H9 (cell line): ENCODE data around the gene CACNA1D. TPM values are rescaled to one million over a fixed set of nuclear protein-coding genes. Genes with fewer than 3 reads are reported as not detected.

ENCODE experiments used
- DNase-seq: peaks from one replicate; pipeline ENCODE4 v3.0.0-alpha.2; 2017
- H2AFZ ChIP-seq: one replicate; pipeline ENCODE4 v1.6.1; 2013; ENCODE audit warnings: mild to moderate bottlenecking, low read length, control low read depth, moderate library complexity
- H2AK5ac ChIP-seq: 2 replicates; pipeline ENCODE4 v1.6.1; 2013; ENCODE audit warnings: low read length, control low read depth, mixed read lengths; ENCODE audit not compliant: insufficient read length
- H2BK120ac ChIP-seq: one replicate; pipeline ENCODE4 v1.6.1; 2013; ENCODE audit warnings: low read depth, mild to moderate bottlenecking, low read length, control low read depth, inconsistent platforms; ENCODE audit not compliant: poor library complexity, severe bottlenecking
- H2BK12ac ChIP-seq: 2 replicates; pipeline ENCODE4 v1.6.1; 2013; ENCODE audit warnings: low read length, control low read depth, mixed read lengths, low read depth; ENCODE audit not compliant: insufficient read length
- H2BK15ac ChIP-seq: 2 replicates; pipeline ENCODE4 v1.6.1; 2013; ENCODE audit warnings: low read depth, low read length, control low read depth
- H2BK20ac ChIP-seq: one replicate; pipeline ENCODE4 v1.6.1; 2013; ENCODE audit warnings: low read depth, mild to moderate bottlenecking, low read length, control low read depth, inconsistent platforms; ENCODE audit not compliant: poor library complexity, severe bottlenecking
- H2BK5ac ChIP-seq: 2 replicates; pipeline ENCODE4 v1.6.1; 2013; ENCODE audit warnings: low read length, control low read depth, mixed read lengths; ENCODE audit not compliant: insufficient read length
- H3K14ac ChIP-seq: 2 replicates; pipeline ENCODE4 v1.6.1; 2013; ENCODE audit warnings: low read length, control low read depth; ENCODE audit not compliant: insufficient read depth
- H3K18ac ChIP-seq: 2 replicates; pipeline ENCODE4 v1.6.1; 2013; ENCODE audit warnings: low read depth, mild to moderate bottlenecking, mixed read lengths, low read length, control low read depth; ENCODE audit not compliant: insufficient read length
- H3K23ac ChIP-seq: 2 replicates; pipeline ENCODE4 v1.6.1; 2013; ENCODE audit warnings: low read length, control low read depth, mixed read lengths, low read depth; ENCODE audit not compliant: insufficient read length
- H3K23me2 ChIP-seq: 2 replicates; pipeline ENCODE4 v1.6.1; 2013; ENCODE audit warnings: low read depth, mild to moderate bottlenecking, mixed read lengths, low read length, control low read depth; ENCODE audit not compliant: insufficient read length, poor library complexity, severe bottlenecking
- H3K27ac ChIP-seq: 2 replicates; pipeline ENCODE4 v1.5.1; 2013; ENCODE audit warnings: low read length, control low read depth, mixed read lengths, low read depth; ENCODE audit not compliant: insufficient read length
- H3K27me3 ChIP-seq: 2 replicates; pipeline ENCODE4 v1.6.1; 2013; ENCODE audit warnings: low read length, control low read depth, inconsistent platforms; ENCODE audit not compliant: insufficient read depth
- H3K4ac ChIP-seq: 2 replicates; pipeline ENCODE4 v1.6.1; 2013; ENCODE audit warnings: low read depth, mild to moderate bottlenecking, control low read depth, inconsistent platforms, low read length, moderate library complexity
- H3K4me1 ChIP-seq: 2 replicates; pipeline ENCODE4 v1.6.1; 2013; ENCODE audit warnings: low read length, control low read depth, inconsistent platforms; ENCODE audit not compliant: insufficient read depth
- H3K4me2 ChIP-seq: 2 replicates; pipeline ENCODE4 v1.6.1; 2013; ENCODE audit warnings: low read length, control low read depth, mixed read lengths; ENCODE audit not compliant: insufficient read length, insufficient read depth
- H3K56ac ChIP-seq: 2 replicates; pipeline ENCODE4 v1.6.1; 2013; ENCODE audit warnings: low read depth, mild to moderate bottlenecking, mixed read lengths, low read length, control low read depth; ENCODE audit not compliant: insufficient read length
- H3K79me1 ChIP-seq: 2 replicates; pipeline ENCODE4 v1.6.1; 2013; ENCODE audit warnings: low read depth, mild to moderate bottlenecking, moderate library complexity, low read length, control low read depth, inconsistent platforms; ENCODE audit not compliant: insufficient read depth, poor library complexity, severe bottlenecking
- H3K79me2 ChIP-seq: 2 replicates; pipeline ENCODE4 v1.6.1; 2013; ENCODE audit warnings: low read length, control low read depth, inconsistent platforms; ENCODE audit not compliant: insufficient read depth
- H3K9ac ChIP-seq: 2 replicates; pipeline ENCODE4 v1.6.1; 2013; ENCODE audit warnings: low read length, control low read depth, mixed read lengths; ENCODE audit not compliant: insufficient read length; ENCODE audit errors: extremely low read depth
- H3K9me3 ChIP-seq: one replicate; pipeline ENCODE4 v1.6.1; 2013; ENCODE audit warnings: low read depth, low read length, inconsistent platforms; ENCODE audit not compliant: control insufficient read depth
- H3T11ph ChIP-seq: one replicate; pipeline ENCODE4 v1.6.1; 2013; ENCODE audit warnings: mild to moderate bottlenecking, low read length, control low read depth, inconsistent platforms
- H4K20me1 ChIP-seq: one replicate; pipeline ENCODE4 v1.6.1; 2013; ENCODE audit not compliant: control insufficient read depth, insufficient read length, insufficient read depth
- H4K5ac ChIP-seq: 2 replicates; pipeline ENCODE4 v1.6.1; 2013; ENCODE audit warnings: low read depth, mild to moderate bottlenecking, mixed read lengths, low read length, control low read depth; ENCODE audit not compliant: insufficient read length
- H4K8ac ChIP-seq: replicated peaks from 2 replicates; pipeline ENCODE4 v1.6.1; 2013; ENCODE audit warnings: low read length, control low read depth, mixed read lengths, low read depth; ENCODE audit not compliant: insufficient read length
- H4K91ac ChIP-seq: 2 replicates; pipeline ENCODE4 v1.6.1; 2013; ENCODE audit warnings: low read depth, mild to moderate bottlenecking, moderate library complexity, mixed read lengths, low read length, control low read depth; ENCODE audit not compliant: insufficient read length
- H3K27ac Mint-ChIP-seq, 3 experiments: 2 replicates in 2 of 3; 3 replicates in 1 of 3; pipeline ENCODE4 v1.8.0; 2020 to 2021; ENCODE audit warnings: mixed read lengths in 3 of 3, mild to moderate bottlenecking in 1 of 3, moderate library complexity in 1 of 3
- H3K27me3 Mint-ChIP-seq: 2 replicates; pipeline ENCODE4 v1.8.0; 2021; ENCODE audit warnings: low read depth, mild to moderate bottlenecking, moderate library complexity, mixed read lengths
- H3K36me3 Mint-ChIP-seq, 3 experiments: 2 replicates in 2 of 3; 3 replicates in 1 of 3; pipeline ENCODE4 v1.8.0; 2020 to 2021; ENCODE audit warnings: low read depth in 3 of 3, mixed read lengths in 3 of 3; ENCODE audit not compliant: insufficient read depth in 1 of 3
- H3K4me1 Mint-ChIP-seq, 2 experiments: 2 replicates each; pipeline ENCODE4 v1.8.0; 2020; ENCODE audit warnings: mixed read lengths in 2 of 2
- H3K4me3 Mint-ChIP-seq, 2 experiments: 2 replicates in 1 of 2; 3 replicates in 1 of 2; pipeline ENCODE4 v1.8.0; 2020 to 2021; ENCODE audit warnings: mild to moderate bottlenecking in 2 of 2, mixed read lengths in 2 of 2, moderate library complexity in 1 of 2
- H3K9me3 Mint-ChIP-seq, 2 experiments: 2 replicates in 1 of 2; 3 replicates in 1 of 2; pipeline ENCODE4 v1.8.0; 2020; ENCODE audit warnings: mild to moderate bottlenecking in 2 of 2, mixed read lengths in 2 of 2, moderate library complexity in 1 of 2
- WGBS: extraction: QIAGEN DNeasy Blood & Tissue Kit; methylation state at CpG from one replicate; pipeline ENCODE4 v1.1.7; 2013; ENCODE audit warnings: missing lambda C conversion rate, low lambda C conversion rate, mixed read lengths; ENCODE audit not compliant: insufficient read length; ENCODE audit errors: extremely low coverage; 5-methylcytosine and 5-hydroxymethylcytosine counted together
- total RNA-seq: library from RNA; stranded (reverse); gene quantifications from 2 replicates; pipeline ENCODE4 v1.2.1, GENCODE V29; 2021
- TF ChIP-seq, protein P1 (sequence below): fragments of 200-600 bp; sonication (generic); conservative IDR thresholded peaks from 3 replicates; pipeline ENCODE4 v1.8.0; 2021; ENCODE audit warnings: antibody characterized with exemption, mild to moderate bottlenecking

The CACNA1D gene
- total RNA-seq, 1 experiment from 2014 or later: 3.5 TPM

DNA sequence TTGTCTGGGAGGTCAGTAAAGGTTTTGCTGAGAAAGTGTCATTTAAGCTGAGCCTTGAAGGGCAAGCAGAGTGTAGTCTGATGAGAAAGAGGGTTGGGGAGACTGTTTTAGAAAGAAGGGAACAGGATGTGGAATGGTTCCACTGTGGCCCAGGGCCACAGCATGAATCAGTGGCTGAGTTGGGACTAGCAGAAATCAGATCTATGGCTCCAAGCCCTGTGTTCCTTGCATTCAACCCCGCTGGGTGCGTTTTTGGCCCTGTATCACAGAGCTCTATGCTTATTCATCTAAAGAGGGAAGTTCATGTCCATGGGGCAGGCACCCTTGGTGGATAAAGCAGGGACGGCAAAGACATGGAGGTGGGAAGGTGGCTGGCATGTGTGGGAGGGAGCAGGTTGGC, 151.3 kb downstream of the CACNA1D start:
- Histone ChIP-seq H4K91ac (no peak overlapping the region), H3K23ac (no peak overlapping the region), H2BK5ac (no peak overlapping the region), H3K27ac (no peak overlapping the region), H3T11ph (no peak overlapping the region), H3K4ac (no peak overlapping the region), H4K8ac (no peak overlapping the region), H2AK5ac (no peak overlapping the region), H3K9me3 (no peaks in the 10 kb centered on the region), H3K4me2 (no peak overlapping the region), H2BK15ac (no peak overlapping the region), H4K5ac (no peak overlapping the region), H2BK120ac (no peak overlapping the region), H3K18ac (no peak overlapping the region), H2AFZ (no peak overlapping the region), H3K4me1 (no peaks in the 10 kb centered on the region), H2BK12ac (no peak overlapping the region), H3K14ac (no peak overlapping the region), H3K27me3 (no peaks in the 10 kb centered on the region), H3K23me2 (no peaks in the 10 kb centered on the region), H3K9ac (no peak overlapping the region), H3K79me1 (no peaks in the 10 kb centered on the region), H4K20me1 (no peaks in the 10 kb centered on the region), H3K79me2 (no peaks in the 10 kb centered on the region), H3K56ac (no peak overlapping the region), H2BK20ac (no peak overlapping the region)
- peak overlapping the region in 1 of 3 experiments; percentile 4; a peak in 1 of 7 replicates for H3K27ac Mint-ChIP-seq
- peaks cover 0 to 5% of the 10 kb centered on the region in 2 experiments for H3K4me1 Mint-ChIP-seq
- WGBS: no CpG with 5 or more reads among the region's 3 CpGs
- H3K4me3 Mint-ChIP-seq: no peak overlapping the region
- H3K27me3 Mint-ChIP-seq: peaks cover 7% of the 10 kb centered on the region
- no peaks in the 10 kb centered on the region for H3K36me3 Mint-ChIP-seq
- no peak for DNase-seq
- H3K9me3 Mint-ChIP-seq: no peaks in the 10 kb centered on the region
- TF ChIP-seq, protein P1, sequence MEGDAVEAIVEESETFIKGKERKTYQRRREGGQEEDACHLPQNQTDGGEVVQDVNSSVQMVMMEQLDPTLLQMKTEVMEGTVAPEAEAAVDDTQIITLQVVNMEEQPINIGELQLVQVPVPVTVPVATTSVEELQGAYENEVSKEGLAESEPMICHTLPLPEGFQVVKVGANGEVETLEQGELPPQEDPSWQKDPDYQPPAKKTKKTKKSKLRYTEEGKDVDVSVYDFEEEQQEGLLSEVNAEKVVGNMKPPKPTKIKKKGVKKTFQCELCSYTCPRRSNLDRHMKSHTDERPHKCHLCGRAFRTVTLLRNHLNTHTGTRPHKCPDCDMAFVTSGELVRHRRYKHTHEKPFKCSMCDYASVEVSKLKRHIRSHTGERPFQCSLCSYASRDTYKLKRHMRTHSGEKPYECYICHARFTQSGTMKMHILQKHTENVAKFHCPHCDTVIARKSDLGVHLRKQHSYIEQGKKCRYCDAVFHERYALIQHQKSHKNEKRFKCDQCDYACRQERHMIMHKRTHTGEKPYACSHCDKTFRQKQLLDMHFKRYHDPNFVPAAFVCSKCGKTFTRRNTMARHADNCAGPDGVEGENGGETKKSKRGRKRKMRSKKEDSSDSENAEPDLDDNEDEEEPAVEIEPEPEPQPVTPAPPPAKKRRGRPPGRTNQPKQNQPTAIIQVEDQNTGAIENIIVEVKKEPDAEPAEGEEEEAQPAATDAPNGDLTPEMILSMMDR: no peak
